Measurements from ENCODE around the gene PWWP2B.

DNA sequence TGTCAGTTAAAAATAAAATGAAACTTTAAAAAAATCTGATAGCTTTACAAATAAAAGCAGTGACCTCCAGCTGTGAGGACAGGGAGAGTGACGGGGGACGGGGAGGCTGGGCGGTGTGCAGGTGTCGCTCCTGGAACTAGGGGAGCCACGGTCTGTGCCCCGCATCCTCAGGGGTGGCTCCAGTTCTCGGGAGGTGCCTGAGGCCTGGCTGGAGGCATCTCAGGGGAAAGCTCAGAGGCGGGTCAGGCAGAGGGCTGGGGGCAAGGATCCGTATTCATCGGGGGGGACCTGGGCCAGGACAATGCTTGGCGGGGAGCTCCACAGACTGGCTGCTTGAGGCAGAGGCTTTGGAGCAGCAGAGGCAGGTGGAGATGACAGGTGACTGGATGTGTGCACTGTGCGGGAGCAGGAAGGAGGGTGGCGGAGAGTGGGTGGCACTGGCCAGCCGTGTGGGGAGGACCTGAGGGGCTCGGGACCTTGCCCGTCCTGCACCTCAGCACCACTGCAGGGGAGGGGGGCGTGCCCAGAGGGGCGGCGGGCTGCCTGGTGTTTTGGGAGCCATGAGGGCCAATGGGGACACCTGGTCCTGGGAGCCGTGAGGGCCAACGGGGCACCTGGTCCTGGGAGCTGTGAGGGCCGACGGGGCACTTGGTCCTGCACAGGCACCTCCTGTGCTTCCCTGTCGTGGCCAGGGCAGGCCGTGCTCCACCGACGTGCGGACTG is 13.2 kb downstream of the PWWP2B start:
- TF ChIP-seq SP1 (IDR thresholded peaks at IDR 0.05), result no peak
- TF ChIP-seq FOXM1 (IDR thresholded peaks at IDR 0.05; ENCODE audit: borderline replicate concordance), result no peak
- TF ChIP-seq ZNF384 (IDR thresholded peaks at IDR 0.05), result no peak
- TF ChIP-seq FOXA1 (IDR thresholded peaks at IDR 0.05), result no peak
- TF ChIP-seq ELF4 (IDR thresholded peaks at IDR 0.05), result no peak
- no peak for TF ChIP-seq BHLHE40 (IDR thresholded peaks at IDR 0.05; ENCODE audit: borderline replicate concordance)

Data from HEK293T (cell line).